ENCODE results near the gene DOP1B.
"Not testable (repeated sequence)": the region's sequence is repeated elsewhere in the genome, so short reads cannot be mapped to it uniquely, and the experiment has no call there.

Gene DOP1B

DNA sequence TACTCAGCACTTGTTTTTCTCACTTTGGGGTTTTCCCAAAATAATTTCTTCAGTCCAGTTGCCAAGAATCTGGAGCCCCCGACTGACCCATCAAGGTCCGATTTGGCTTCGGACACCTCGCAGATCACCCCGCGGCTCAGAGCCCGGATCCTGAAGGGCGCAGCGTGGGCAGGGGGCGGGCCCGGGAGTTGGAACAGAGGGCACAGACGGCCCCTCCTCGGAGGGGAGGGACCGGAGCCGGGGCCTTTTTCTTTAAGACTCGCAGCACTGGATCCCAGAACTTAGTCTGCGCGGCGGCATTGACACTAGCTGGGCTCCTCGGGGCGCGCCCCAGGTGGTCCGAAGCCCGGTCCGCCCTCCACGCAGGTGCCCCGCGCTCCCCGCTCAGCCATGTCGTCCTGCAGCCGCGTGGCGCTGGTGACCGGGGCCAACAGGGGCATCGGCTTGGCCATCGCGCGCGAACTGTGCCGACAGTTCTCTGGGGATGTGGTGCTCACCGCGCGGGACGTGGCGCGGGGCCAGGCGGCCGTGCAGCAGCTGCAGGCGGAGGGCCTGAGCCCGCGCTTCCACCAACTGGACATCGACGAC, 21.7 kb upstream of the DOP1B start, which contains the start of gene CBR3:
CBR3 (plus strand) TSS at position 277 of the 588 bp plus-strand sequence; CDS start at position 391, 114 bp downstream.
- DNase-seq (ENCODE audit: low read depth in 2 of 2) = no peak

DNA sequence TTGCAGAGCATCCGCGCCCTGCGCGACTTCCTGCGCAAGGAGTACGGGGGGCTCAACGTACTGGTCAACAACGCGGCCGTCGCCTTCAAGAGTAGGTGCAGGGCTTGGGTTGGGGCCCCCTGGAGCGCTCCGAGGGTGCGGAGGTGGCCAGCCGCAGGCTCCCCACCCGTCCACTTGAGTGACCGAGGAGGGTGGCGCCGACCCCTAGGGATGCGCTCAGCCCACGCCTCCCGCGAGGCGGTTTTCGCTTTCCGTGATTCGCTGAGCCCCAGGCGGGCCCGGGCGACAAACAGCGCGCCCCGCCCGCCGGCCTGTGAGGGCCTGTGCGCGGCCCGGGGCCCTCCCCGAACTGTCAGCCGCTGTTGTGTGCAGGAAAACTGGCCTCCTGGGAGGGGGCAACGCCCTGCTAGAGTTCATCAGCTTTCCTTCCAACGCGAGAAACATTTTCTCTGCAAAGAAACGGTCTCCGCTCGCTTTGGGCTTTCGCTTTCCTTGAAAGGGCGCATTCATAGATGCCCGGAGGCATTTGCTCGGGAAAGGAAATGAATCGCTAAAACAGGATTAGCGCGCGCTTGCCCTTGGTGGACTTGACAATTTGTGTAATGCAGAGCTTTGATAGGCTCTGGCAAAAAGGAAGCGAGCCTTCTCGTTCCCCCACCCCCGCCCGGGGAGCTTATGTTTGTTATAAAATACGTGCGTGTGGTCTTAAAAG, 21.1 kb upstream of the DOP1B start:
- no peak for DNase-seq (ENCODE audit: low read depth in 2 of 2)

DNA sequence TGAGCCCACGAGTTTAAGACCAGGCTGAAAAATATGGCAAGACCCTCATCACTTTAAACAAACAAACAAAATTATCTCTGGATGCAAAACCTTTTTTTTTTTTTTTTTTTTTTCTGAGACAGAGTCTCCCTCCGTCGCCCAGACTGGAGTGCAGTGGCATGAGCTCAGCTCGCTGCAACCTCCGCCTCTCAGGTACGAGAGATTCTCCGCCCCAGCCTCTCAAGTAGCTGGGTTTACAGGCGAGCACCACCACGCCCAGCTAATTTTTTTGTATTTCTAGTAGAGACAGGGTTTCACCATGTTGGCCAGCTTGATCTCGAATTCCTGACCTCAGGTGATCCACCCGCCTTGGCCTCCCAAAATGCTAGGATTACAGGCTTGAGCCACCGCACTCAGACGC, 16.8 kb upstream of the DOP1B start:
- not testable (repeated sequence) for DNase-seq (ENCODE audit: low read depth in 2 of 2)

DNA sequence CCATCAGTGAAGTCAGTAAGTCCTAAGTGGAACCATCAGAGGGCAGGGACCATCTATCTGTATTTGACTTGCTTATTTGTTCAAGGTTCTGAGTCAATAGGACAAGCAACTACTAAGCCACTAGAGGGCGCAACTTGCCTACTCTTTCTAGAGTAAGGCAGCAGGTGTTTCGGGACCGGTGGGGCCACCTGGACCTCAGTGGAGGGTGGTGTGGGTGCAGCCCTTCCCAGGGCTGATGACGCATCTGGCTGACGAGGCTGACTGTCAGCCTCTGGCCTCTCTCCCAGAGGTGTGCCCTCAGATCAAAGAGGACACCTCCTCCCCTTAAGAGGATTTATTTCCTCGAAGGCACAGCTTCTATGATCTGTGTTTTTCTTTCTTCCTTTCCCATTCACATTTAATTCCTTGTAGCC, 15.1 kb upstream of the DOP1B start:
- DNase-seq (ENCODE audit: low read depth in 2 of 2) = peak; percentile 54 to 71

DNA sequence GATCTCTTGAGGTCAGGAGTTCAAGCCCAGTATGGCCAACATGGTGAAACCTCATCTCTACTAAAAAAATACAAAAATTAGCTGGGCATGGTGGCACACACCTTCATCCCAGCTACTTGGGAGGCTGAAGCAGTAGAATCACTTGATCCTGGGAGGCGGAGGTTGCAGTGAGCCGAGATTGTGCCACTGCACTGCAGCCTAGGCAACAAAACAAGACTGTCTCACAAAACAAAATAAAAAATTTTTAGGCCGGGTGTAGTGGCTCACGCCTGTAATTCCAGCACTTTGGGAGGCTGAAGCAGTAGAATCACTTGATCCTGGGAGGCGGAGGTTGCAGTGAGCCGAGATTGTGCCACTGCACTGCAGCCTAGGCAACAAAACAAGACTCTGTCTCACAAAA, 12.4 kb upstream of the DOP1B start:
- DNase-seq (ENCODE audit: low read depth in 2 of 2) = not testable (repeated sequence)

DNA sequence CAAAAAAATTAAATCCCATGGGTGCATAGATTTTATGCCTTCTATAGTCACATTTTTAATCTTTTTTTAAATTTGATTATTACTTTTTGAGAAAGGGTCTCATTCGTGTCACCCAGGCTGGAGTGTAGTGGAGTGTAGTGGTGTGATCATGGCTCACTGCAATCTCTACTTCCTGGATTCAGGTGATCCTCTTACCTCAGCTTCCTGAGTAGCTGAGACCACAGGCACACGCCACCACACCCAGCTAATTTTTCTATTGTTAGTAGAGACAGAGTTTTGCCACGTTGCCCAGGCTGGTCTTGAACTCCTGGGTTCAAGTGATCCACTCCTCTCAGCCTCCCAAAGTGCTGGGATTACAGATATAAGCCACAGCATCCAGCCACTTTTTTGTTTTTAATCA, 11.4 kb upstream of the DOP1B start:
- DNase-seq (ENCODE audit: low read depth in 2 of 2) = no peak

DNA sequence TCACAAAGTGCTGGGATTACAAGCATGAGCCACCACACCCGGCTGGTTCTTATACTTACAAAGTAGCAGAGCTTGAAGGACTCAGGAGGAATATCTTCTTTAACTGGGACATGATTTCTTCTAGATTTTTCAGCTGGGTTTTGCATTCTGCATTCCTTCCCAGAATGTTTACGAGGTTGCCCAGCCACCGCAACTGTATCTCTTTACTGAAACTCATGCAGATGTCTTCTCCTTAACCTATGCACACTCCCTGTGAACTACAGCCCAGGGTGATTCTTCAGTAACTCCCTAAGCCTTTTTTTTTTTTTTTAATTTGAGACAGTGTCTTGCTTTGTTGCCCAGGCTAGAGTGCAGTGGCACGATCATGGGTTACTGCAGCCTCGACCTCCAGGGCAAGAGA, 8.7 kb upstream of the DOP1B start:
- no peak for DNase-seq (ENCODE audit: low read depth in 2 of 2)

DNA sequence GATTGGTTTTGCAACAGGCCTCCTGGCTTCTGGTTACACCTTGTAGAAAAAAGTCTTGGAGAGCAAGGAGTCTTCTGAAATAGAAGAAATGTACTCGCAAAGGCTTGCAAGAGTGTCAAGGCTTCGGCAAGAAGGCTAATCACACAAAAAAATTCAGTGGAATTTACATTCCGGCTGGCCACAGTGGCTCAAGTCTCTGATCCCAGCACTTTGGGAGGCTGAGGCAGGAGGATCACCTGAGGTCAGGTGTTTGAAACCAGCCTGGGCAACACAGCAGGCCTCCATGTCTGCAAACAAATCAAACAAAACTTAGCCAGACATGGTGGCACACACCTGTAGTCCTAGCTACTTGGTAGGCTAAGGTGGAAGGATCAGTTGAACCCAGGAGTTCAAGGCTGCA, 7.7 kb upstream of the DOP1B start:
- no peak for DNase-seq (ENCODE audit: low read depth in 2 of 2)

DNA sequence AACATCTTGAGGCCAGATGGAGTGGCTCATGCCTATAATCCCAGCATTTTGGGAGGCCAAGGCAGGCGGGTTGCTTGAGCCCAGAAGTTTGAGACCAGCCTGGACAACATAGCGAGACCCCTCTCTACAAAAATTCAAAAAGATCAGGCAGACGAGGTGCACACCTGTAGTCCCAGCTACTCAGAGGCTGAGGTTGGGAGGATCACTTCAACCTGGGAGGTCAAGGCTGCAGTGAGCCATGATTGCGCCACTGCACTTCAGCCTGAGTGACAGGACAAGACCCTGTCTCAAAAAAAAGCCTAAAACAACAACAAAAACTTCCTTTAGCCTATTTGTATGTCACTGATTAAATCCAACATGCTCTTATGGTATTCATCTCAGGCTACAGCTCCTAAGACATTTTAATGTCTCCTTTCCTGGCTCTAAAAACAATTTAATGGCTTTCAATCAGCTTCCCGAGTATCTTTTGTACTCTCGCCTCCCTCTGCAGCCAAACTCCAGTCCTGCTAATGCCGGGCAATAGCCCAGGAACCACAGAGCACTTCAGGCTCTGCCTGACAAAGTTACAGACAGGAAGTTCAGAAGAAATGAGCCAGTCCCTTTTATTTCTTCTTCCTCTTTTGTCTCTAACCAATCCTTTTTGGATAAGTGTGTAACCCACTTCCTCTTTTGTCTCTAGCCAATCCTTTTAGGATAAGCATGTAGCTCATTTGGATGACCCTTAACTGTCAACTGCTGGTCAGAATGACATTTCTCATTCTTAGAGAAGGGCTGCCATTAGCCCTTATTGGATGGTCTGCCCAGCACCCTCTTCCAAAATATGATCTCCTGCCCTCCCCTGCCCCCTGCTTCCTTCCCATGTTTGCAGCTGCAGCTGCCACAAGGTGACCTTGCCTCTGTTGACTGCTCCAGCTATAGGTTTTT, 6.6 kb upstream of the DOP1B start:
- DNase-seq (ENCODE audit: low read depth in 2 of 2) = no peak

DNA sequence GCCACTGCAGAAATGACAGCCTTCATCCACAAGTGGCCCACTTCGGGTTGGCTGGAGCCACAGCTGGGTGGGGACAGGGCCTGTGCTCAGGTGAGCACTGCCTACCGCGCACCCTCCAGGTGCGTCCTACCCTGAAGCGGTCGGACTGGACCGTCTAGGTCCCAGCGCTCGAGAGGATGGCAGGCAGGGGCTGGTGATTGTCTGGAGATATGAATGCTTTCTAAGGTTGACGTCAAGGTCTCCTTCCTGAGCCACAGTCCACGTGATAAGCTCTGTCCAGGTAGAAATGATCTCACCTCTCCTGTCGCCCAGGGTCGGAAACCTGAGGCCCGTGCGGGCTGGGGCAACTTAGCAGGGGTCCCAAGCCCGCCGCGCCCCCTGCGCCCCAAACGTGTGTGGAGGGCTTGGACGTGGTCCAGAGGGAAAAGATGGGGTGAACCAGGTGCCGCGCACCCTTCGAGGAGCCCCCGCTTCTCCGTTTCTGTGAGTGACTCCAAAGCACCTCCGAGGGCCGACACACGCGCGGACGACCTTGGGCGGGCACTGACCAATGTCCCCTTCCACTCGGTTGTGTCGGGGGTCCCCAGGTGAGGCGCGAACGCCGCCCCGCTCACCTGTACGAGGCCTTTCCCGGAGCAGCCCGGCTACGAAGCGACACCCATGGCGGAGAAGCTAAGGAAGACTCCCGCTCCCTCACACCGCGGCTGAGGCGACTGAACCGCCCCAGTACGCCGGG, 853 bp upstream of the DOP1B start:
- no peak for DNase-seq (ENCODE audit: low read depth in 2 of 2)

DNA sequence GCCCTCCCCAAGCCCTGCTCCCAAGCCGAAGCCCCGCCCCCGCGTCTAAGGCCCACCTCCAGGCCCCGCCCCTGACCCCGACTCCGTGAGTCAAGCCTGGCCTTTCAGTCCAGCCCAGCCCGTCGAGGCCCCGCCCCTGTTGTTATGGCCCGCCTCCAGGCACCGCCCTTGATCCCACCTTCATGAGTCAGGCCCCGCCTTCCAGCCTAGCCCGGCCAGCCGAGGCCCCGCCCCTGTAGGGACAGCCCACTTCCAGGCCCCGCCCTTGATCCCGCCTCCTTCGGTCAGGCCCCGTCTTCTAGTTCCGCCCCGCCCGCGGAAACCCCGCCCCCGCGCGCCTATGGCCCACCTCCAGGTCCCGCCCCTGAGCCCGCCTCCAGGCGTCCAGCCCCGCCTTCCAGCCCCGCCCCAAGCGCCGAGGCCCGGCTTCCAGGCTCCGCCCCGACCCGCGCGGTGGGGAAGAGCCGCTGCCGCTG, 247 bp upstream of the DOP1B start:
- DNase-seq (ENCODE audit: low read depth in 2 of 2) = peak; percentile 100

DNA sequence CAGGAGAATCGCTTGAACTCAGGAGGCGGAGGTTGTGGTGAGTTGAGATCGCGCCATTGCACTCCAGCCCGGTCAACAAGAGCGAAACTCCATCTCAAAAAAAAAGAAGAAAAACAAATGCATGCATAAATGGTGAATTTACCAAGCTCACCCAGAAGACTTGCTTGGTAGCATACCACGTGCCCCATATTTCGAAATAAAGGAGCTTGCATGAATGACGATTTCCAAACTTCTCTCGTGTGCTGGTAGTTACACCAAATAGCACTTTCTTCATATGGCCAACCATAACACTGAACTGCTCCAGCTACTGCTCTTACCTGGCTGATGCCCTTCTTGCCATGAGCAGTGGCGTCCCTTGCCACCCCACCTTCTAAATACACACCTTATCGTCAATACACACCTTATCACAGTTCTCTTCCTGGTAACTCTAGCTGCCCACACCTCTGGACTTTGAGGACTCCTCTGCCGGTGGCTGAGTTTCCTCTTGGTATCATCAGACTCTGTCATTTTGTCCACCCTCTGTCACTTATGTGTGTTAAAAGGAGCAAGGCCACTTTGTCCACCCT, 2.8 kb downstream of the DOP1B start:
- no peak for DNase-seq (ENCODE audit: low read depth in 2 of 2)

DNA sequence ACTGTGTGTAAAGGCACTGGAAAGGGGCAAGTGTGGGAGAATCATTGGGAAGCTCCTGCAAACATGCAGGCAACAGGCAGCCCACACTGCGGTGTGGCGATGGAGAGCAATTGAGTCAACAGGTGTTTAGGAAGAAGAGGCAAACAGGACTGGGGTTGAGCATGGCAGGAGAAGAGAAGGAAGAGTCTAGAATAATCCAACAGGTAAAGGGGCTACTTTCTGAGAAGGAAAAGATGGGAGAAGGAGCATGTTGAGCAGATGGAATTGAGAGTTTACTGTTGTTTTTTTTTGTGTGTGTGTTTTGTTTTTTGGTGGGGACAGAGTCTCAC, 4.2 kb downstream of the DOP1B start:
- no peak for DNase-seq (ENCODE audit: low read depth in 2 of 2)

DNA sequence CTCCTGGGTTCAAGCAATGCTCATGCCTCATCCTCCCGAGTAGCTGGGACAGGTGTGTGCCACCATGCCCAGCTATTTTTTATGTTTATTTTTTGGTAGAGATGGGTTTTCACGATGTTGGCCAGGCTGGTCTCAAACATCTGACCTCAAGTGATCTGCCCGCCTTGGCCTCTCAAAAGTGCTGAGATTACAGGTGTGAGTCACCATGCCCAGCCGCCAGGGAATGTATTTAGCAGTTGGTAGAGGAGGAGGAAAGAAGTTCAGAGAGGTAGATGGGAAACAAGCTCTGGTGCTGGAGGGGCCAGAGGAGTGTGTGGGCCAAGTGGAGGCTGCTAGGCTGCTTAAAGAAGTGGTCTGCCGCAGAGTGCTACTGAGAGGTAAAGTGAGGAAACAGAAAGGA, 6.0 kb downstream of the DOP1B start:
- DNase-seq (ENCODE audit: low read depth in 2 of 2) = no peak

DNA sequence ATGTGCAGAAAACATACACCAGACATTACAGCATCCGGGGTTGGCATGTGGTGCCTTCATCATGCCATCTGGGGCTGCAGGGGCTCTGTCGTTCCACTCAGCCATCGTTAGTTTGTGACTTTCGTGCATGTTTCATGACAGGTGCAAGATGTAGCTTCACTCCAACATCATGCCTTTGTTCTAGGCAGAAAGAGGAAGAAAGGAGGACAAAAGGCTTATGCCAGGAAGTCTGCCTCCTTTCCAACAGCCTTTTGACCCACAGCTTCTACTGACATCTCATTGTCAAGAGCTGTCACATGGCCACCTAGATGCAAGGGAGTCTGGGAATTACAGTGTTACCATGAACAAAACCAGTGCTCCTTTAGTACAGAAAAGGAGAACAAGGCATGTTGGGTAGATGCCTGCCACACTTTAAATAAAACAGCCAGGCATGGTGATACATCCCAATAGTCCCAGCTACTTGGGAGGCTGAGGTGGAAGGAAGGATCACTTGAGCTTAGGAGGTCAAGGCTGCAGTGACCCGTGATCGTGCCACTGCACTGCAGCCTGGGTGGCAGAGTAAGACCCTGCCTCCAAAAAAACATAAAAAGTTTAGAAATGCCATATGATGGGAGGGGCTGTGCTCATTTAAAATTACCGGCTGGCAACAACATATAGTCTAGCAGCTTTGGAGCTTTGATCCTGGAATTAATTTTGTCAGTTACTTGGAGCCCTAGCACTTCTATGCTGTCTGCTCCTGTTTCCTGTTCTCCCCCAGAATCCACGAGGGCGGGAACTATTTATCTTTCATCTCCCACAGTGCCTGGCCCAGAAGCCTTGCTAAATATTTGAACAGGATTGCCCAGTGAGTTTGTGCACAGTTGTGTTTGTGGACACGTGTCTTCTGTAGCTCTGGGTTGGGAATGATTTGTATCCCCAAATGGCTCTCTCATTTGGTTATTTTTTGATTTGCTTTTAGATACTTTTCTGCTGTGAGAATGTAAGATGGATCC, 7.4 kb downstream of the DOP1B start:
- DNase-seq (ENCODE audit: low read depth in 2 of 2) = no peak

DNA sequence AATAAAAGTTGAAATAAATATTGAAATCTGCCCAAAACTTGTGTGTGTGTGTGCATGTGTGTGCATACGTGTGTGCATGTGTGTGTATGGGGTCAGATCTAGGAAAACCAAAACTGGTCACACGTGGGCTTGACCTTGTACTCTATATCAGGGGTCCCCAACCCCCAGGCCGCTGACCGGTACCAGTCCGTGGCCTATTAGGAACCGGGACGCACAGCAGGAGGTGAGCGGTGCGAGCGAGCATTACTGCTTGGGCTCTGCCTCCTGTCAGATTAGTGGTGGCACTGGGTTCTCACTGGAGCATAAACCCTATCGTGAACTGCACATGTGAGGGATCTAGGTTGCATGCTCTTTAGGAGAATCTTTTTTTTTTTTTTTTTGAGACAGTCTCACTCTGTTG, 8.7 kb downstream of the DOP1B start:
- no peak for DNase-seq (ENCODE audit: low read depth in 2 of 2)

DNA sequence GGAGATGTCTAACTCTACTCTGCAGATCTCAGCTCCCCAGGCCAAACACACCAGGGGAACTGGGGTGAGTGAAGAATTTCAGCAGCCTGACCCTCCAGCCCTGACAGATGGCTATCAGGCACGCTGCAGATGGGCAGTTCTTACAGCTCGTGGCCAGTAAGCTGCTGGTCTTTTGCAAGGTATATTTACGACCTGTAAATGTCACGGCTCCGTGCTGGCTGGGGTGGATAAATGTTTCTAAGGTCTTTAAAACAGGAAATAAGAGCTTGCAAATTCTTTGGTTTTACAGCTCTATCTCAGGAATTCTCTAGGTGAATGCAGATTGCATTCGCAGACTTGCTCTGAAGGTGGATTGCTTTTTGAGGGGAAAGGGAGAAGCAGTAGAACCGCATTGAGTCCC, 10.1 kb downstream of the DOP1B start:
- no peak for DNase-seq (ENCODE audit: low read depth in 2 of 2)

DNA sequence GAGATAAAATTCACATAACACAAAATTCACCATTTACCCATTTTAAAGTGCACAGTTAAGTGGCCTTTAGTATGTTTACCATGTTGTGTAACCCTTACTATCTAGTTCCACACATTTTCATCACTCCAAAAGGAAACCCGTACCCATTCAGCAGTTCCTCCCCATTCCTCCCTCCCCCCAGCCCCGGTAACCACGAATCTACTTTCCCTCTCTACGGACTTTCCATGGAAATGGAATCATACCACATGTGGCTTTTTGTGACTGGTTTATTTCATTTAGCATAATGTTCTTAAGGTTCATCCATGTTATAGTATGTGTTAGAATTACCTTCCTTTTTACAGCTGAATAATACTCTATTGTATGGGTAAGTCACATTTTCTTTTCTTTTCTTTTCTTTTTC, 10.9 kb downstream of the DOP1B start:
- DNase-seq (ENCODE audit: low read depth in 2 of 2) = no peak

DNA sequence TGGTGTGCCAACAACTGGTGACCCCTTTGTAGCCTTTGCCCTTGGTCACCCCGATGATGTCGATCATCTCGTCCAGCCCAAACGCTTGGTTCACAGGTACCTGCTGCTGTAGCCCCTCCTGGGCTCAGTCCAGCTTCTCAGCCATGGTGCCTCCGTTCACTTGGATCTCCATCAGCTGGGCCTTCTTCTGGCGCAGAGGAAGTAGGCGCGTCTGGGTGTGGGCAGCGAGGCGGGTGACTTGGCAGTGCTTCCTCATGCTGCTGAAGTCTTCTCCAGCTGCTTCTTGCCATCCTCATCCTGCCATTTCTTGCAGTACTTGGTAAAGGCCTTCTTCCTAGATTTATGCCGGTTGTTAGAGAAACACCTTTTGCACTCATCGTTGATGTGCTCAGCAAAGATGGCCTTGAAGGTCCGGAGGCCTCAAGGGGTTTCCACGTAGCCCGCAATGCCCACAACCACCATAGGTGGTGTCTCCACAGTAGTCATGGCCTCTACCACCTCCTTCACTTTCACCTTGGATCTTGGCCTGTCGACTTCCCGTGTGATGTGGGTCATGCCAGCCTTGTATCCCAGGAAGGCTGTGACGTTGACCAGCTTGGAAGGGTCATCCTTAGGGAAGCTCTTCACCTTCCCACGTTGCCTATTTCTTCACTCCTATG, 13.0 kb downstream of the DOP1B start:
- no peak for DNase-seq (ENCODE audit: low read depth in 2 of 2)

DNA sequence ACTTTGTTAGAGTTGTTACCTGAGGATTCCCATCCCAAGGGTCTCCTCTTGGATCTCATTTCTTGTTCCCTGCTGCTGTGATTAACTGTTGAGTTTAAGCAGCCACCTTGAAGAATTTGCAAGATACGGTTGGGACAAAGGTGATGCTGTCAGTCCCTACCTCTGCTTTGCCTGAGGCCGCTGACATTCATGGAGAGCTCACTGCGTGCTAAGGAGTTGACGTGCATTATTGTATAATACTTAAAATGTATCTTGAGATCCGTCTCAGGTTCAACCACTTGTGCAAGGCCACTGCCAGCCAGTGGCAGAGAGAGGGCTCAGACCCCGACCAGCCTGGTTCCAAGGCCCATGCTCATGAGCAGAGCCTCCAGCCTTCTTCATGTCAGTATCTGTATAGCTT, 14.2 kb downstream of the DOP1B start:
- no peak for DNase-seq (ENCODE audit: low read depth in 2 of 2)

Data from stimulated activated CD8-positive, alpha-beta memory T cell treated with anti-CD3 and anti-CD28 coated beads, Interleukin-7, amount 100 ng/mL, for 1 hour (primary cell).